GM12878 (cell line): ENCODE results near the gene KDM6B. TPM values are rescaled to one million over a fixed set of nuclear protein-coding genes. Genes with fewer than 3 reads are reported as not detected.

Experiments used
- ATAC-seq: fragments of 200-7000 bp; cut with Tn5 transposase; 3 replicates; pipeline ENCODE4 v1.9.1; 2020; ENCODE audit warnings: mild to moderate bottlenecking, moderate library complexity
- BruUV-seq: library from RNA; stranded (reverse); fragments of 400-500 nt; replicated peaks from 2 replicates; lab custom pipeline; 2021; lab: Mats Ljungman, UMichigan
- CTCF ChIA-PET: fragments of 300-600 bp; sonication (Branson Sonifier 250); formaldehyde crosslinking; extraction: SDS; loops from one replicate; lab custom pipeline; 2021; ENCODE audit warnings: inconsistent platforms; lab: Yijun Ruan, JAX
- POLR2A ChIA-PET: fragments of 350-600 bp; formaldehyde crosslinking; extraction: SDS; loops from one replicate; lab custom pipeline; 2021; ENCODE audit warnings: inconsistent platforms; lab: Charles Lee
- RAD21 ChIA-PET: fragments of 300-600 bp; sonication (Branson Sonifier 250); formaldehyde crosslinking; loops from one replicate; lab custom pipeline; 2023; ENCODE audit warnings: antibody characterized with exemption; ENCODE audit not compliant: unreplicated experiment; lab: Charles Lee
- SMC1A ChIA-PET: fragments of 300-600 bp; sonication (Branson Sonifier 250); formaldehyde crosslinking; loops from one replicate; lab custom pipeline; 2023; ENCODE audit not compliant: unreplicated experiment, uncharacterized antibody; lab: Charles Lee
- DNase-seq: peaks from one replicate; pipeline ENCODE4 v3.0.0-alpha.2; 2011; ENCODE audit warnings: low read depth, low spot score
- FAIRE-seq: peaks from 3 replicates; lab custom pipeline; 2011; peaks lifted over from hg19 to GRCh38; lab: Jason Lieb, UNC
- H2AFZ ChIP-seq: 2 replicates; pipeline ENCODE4 v1.6.0; 2011; ENCODE audit warnings: low read depth, low read length, control low read depth; ENCODE audit not compliant: control insufficient read depth
- H3K27ac ChIP-seq: 2 replicates; pipeline ENCODE4 v1.5.1; 2011; ENCODE audit warnings: control low read depth; ENCODE audit not compliant: control insufficient read depth, insufficient read depth
- H3K27me3 ChIP-seq, 2 experiments: replicated peaks in 1 of 2; 2 replicates each; pipeline versions ENCODE4 v1.6.0 to v1.6.1; 2011; ENCODE audit warnings: low read length in 1 of 2; ENCODE audit not compliant: control insufficient read depth in 2 of 2, insufficient read depth in 2 of 2
- H3K36me3 ChIP-seq, 2 experiments: 2 replicates each; pipeline ENCODE4 v1.5.1; 2011; ENCODE audit warnings: low read length in 1 of 2; ENCODE audit not compliant: control insufficient read depth in 2 of 2, insufficient read depth in 2 of 2
- H3K4me1 ChIP-seq: 2 replicates; pipeline ENCODE4 v1.6.1; 2011; ENCODE audit warnings: mild to moderate bottlenecking, low read length, moderate library complexity, mixed read lengths; ENCODE audit not compliant: control insufficient read depth, insufficient read depth
- H3K4me2 ChIP-seq: 2 replicates; pipeline ENCODE4 v1.6.0; 2011; ENCODE audit warnings: control low read depth; ENCODE audit not compliant: control insufficient read depth, insufficient read depth
- H3K4me3 ChIP-seq: fragments of 200-600 bp; sonication (generic); 2 replicates; pipeline ENCODE4 v1.5.1; 2016
- H3K79me2 ChIP-seq: 2 replicates; pipeline ENCODE4 v1.6.0; 2011; ENCODE audit warnings: low read length; ENCODE audit not compliant: control insufficient read depth, insufficient read depth
- H3K9ac ChIP-seq: 2 replicates; pipeline ENCODE4 v1.8.0; 2011; ENCODE audit warnings: low read length, control low read depth, mixed read lengths; ENCODE audit not compliant: control insufficient read depth, insufficient read depth
- H3K9me3 ChIP-seq: replicated peaks from 3 replicates; pipeline ENCODE4 v1.5.1; 2011; ENCODE audit warnings: mild to moderate bottlenecking, low read length; ENCODE audit not compliant: control insufficient read depth, insufficient read depth
- H4K20me1 ChIP-seq: 2 replicates; pipeline ENCODE4 v1.6.0; 2011; ENCODE audit not compliant: control insufficient read depth, insufficient read depth
- NFIC ChIP-seq: IDR thresholded peaks from 2 replicates; pipeline ENCODE4 v1.6.1; 2012; ENCODE audit warnings: low read depth, mild to moderate bottlenecking, inconsistent platforms, low read length, moderate library complexity
- WGBS: methylation state at CpG from one replicate; pipeline ENCODE4 v1.1.6; 2016; ENCODE audit warnings: low lambda C conversion rate; ENCODE audit not compliant: insufficient replicate concordance, insufficient coverage; ENCODE audit errors: missing lambda C conversion rate; 5-methylcytosine and 5-hydroxymethylcytosine counted together
- in situ Hi-C: fragments of 300-500 bp; cut with MboI; formaldehyde crosslinking; loops from 9 replicates; pipeline ENCODE4 v1.14.3; 2018; ENCODE audit warnings: mixed read lengths
- intact Hi-C: fragments of 100-400 bp; cut with micrococcal nuclease; formaldehyde crosslinking; loops from one replicate; pipeline ENCODE4 v1.14.2; 2022; ENCODE audit not compliant: unreplicated experiment
- polyA plus RNA-seq, 11 experiments: library from polyadenylated mRNA; depleted of rRNA in 4 of 11; unstranded in 6 of 11; stranded (reverse) in 5 of 11; fragments of >200 nt; fragmentation: Nextera tagmentation in 4 of 11; fragmentation: Illumina TruSeq in 1 of 11; extraction: Ambion mirVana in 4 of 11; extraction: Trizol in 1 of 11; gene quantifications; 1 replicate in 1 of 11; 2 replicates in 10 of 11; pipeline versions ENCODE4 v1.2.1 to v1.2.3, GENCODE V29; 2011 to 2016; ENCODE audit warnings: inconsistent platforms in 2 of 11, missing spikeins in 2 of 11, low read depth in 1 of 11
- total RNA-seq, 4 experiments: library from RNA; depleted of rRNA in 3 of 4; stranded (reverse); fragments of >200 nt in 3 of 4; fragmentation: Illumina TruSeq in 1 of 4; extraction: Trizol in 1 of 4; gene quantifications; 2 replicates each; pipeline versions ENCODE4 v1.2.1 to v1.2.3, GENCODE V29; 2013 to 2021
- TF ChIP-seq, protein P1 (sequence below): IDR thresholded peaks from 2 replicates; pipeline ENCODE4 v1.6.1; 2012; ENCODE audit warnings: low read depth, low read length, improper control_type of control experiment

The KDM6B gene
- total and polyA plus RNA-seq, 10 of the 15 experiments (the other 5 are each of a cell fraction or from before 2014, with no cell fraction given), result 0.05 to 33.5 (median 2.3) TPM

DNA sequence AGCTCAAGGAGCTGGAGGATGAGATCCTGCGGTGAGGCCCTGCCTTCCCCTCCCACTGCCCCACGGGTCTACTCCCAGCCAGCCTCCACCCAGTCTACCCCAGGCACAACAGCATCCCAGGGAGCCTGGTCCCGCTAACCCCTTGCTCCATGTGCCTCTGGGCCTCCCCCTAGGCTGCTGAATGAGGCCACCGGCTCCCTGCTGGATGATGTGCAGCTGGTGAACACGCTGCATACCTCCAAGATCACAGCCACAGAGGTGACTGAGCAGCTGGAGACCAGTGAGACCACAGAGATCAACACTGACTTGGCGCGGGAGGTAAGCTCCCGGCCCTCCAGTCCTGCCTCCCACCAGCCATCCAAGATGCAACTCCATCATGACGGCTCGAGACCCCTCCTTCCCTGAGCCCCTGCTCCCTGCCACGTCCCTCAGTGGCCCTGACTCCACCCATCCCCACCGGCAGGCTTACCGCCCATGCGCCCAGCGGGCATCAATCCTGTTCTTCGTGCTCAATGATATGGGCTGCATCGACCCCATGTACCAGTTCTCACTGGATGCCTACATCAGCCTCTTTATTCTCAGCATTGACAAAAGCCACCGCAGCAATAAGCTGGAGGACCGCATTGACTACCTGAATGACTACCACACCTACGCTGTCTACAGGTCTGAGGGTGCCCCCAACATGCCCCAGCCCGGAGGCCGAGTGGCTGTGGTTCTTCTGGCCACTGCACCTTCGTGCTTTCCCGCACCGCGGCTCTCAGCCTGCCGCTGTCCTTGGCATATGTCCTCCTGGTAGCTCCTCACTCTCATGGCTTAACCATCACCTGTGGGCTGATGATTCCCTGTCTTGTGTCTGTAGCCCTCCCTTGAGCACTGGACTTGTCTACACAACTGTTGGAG, 15.0 kb upstream of the KDM6B start:
- no peak overlapping the region for H3K9ac ChIP-seq
- intact Hi-C loops (no loop called here), in situ Hi-C loops (no loop called here)
- H3K27me3 ChIP-seq, result peaks cover 0 to 2% of the 10 kb centered on the region in 2 experiments; a peak in 2 of 4 replicates
- no peak for FAIRE-seq
- ATAC-seq, result no peak
- H3K36me3 ChIP-seq, result no peaks in the 10 kb centered on the region
- H3K9me3 ChIP-seq, result no peaks in the 10 kb centered on the region
- no peak for DNase-seq
- no peak overlapping the region for H3K4me3 ChIP-seq
- H3K4me1 ChIP-seq, result no peaks in the 10 kb centered on the region
- BruUV-seq, result no TSS peak
- H2AFZ ChIP-seq, result no peak overlapping the region
- CTCF ChIA-PET, result interaction anchor here (0.6 to 1.6 kb wide), 4 partner anchors 21 to 198 kb away, joined by 3 to 6 read pairs (median 4); no protein-coding TSS in a partner anchor
- no peaks in the 10 kb centered on the region for H4K20me1 ChIP-seq
- SMC1A ChIA-PET, result interaction anchor here (0.9 to 1.9 kb wide), 4 partner anchors 26 to 200 kb away, joined by 3 to 6 read pairs (median 4); no protein-coding TSS in a partner anchor
- POLR2A ChIA-PET, result interaction anchor here (0.5 kb wide), 1 partner anchor 201 kb away, joined by 10 read pairs; no protein-coding TSS in a partner anchor
- no peaks in the 10 kb centered on the region for H3K79me2 ChIP-seq
- H3K27ac ChIP-seq, result no peak overlapping the region
- RAD21 ChIA-PET, result interaction anchor here (1.3 to 2.1 kb wide), 3 partner anchors 14 to 75 kb away, joined by 3 to 9 read pairs (median 5); partner anchors contain the start of gene KDM6B
- no peak overlapping the region for H3K4me2 ChIP-seq
- no peak for TF ChIP-seq NFIC
- TF ChIP-seq, protein P1, sequence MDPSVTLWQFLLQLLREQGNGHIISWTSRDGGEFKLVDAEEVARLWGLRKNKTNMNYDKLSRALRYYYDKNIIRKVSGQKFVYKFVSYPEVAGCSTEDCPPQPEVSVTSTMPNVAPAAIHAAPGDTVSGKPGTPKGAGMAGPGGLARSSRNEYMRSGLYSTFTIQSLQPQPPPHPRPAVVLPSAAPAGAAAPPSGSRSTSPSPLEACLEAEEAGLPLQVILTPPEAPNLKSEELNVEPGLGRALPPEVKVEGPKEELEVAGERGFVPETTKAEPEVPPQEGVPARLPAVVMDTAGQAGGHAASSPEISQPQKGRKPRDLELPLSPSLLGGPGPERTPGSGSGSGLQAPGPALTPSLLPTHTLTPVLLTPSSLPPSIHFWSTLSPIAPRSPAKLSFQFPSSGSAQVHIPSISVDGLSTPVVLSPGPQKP, result no peak
- WGBS, result 54% methylated on average over 27 of the region's 27 CpGs
